Smooth muscle cell (in vitro differentiated cells): ENCODE data around the gene PSMD5. TPM values are rescaled to one million over a fixed set of nuclear protein-coding genes. Genes with fewer than 3 reads are reported as not detected.

Source experiments
- DNase-seq: peaks from one replicate; lab custom pipeline; 2025; ENCODE audit not compliant: unreplicated experiment; lab: John Stamatoyannopoulos, UW
- H2AFZ ChIP-seq: fragments of 200-600 bp; sonication (generic); 2 replicates; pipeline ENCODE4 v1.6.0; 2016; ENCODE audit warnings: antibody characterized with exemption, low read depth, mild to moderate bottlenecking
- H3F3A ChIP-seq: fragments of 200-600 bp; sonication (generic); 2 replicates; pipeline ENCODE4 v1.6.0; 2017; ENCODE audit warnings: antibody characterized with exemption, low read depth
- H3K27ac ChIP-seq: fragments of 200-600 bp; sonication (generic); 2 replicates; pipeline ENCODE4 v1.5.1; 2016; ENCODE audit warnings: low read depth, mild to moderate bottlenecking
- H3K27me3 ChIP-seq: fragments of 200-600 bp; sonication (generic); 2 replicates; pipeline ENCODE4 v1.6.1; 2016; ENCODE audit warnings: low read depth, mild to moderate bottlenecking
- H3K36me3 ChIP-seq: fragments of 200-600 bp; sonication (generic); 2 replicates; pipeline ENCODE4 v1.5.1; 2016; ENCODE audit warnings: low read depth
- H3K4me1 ChIP-seq: fragments of 200-600 bp; sonication (generic); 2 replicates; pipeline ENCODE4 v1.5.1; 2016; ENCODE audit warnings: low read depth
- H3K4me2 ChIP-seq: fragments of 200-600 bp; sonication (generic); 2 replicates; pipeline ENCODE4 v1.6.0; 2016; ENCODE audit warnings: mild to moderate bottlenecking
- H3K4me3 ChIP-seq: fragments of 200-600 bp; sonication (generic); 2 replicates; pipeline ENCODE4 v1.5.1; 2016; ENCODE audit warnings: mild to moderate bottlenecking
- H3K79me2 ChIP-seq: fragments of 200-600 bp; sonication (generic); 2 replicates; pipeline ENCODE4 v1.6.0; 2016; ENCODE audit warnings: low read depth, mild to moderate bottlenecking
- H3K9ac ChIP-seq: fragments of 200-600 bp; sonication (generic); 2 replicates; pipeline ENCODE4 v1.6.0; 2016; ENCODE audit warnings: low read depth
- H3K9me3 ChIP-seq: fragments of 200-600 bp; sonication (generic); replicated peaks from 2 replicates; pipeline ENCODE4 v1.5.1; 2016; ENCODE audit warnings: low read depth
- H4K20me1 ChIP-seq: fragments of 200-600 bp; sonication (generic); 2 replicates; pipeline ENCODE4 v1.6.0; 2016; ENCODE audit warnings: low read depth
- WGBS: methylation state at CpG from one replicate; pipeline ENCODE4 v1.1.7; 2016; ENCODE audit warnings: low lambda C conversion rate; 5-methylcytosine and 5-hydroxymethylcytosine counted together
- polyA plus RNA-seq: library from polyadenylated mRNA; unstranded; fragments of >200 nt; fragmentation: Nextera tagmentation; extraction: Ambion mirVana; gene quantifications from 2 replicates; pipeline ENCODE4 v1.2.1, GENCODE V29; 2016
- total RNA-seq: library from RNA; depleted of rRNA; stranded (reverse); fragments of >200 nt; gene quantifications from 2 replicates; pipeline ENCODE4 v1.2.3, GENCODE V29; 2014
- TF ChIP-seq, protein P1 (sequence below): fragments of 200-600 bp; sonication (generic); IDR thresholded peaks from 2 replicates; pipeline ENCODE4 v1.5.1; 2017; ENCODE audit warnings: borderline replicate concordance, mild to moderate bottlenecking, antibody characterized with exemption; ENCODE audit not compliant: insufficient read depth, poor library complexity, severe bottlenecking

The PSMD5 gene
- total and polyA plus RNA-seq, 2 experiments from 2014 or later: 14.4 to 18.6 TPM

- peaks cover 26% of the 10 kb centered on the region for H3F3A ChIP-seq
- H3K9me3 ChIP-seq: no peaks in the 10 kb centered on the region
- TF ChIP-seq, protein P1, sequence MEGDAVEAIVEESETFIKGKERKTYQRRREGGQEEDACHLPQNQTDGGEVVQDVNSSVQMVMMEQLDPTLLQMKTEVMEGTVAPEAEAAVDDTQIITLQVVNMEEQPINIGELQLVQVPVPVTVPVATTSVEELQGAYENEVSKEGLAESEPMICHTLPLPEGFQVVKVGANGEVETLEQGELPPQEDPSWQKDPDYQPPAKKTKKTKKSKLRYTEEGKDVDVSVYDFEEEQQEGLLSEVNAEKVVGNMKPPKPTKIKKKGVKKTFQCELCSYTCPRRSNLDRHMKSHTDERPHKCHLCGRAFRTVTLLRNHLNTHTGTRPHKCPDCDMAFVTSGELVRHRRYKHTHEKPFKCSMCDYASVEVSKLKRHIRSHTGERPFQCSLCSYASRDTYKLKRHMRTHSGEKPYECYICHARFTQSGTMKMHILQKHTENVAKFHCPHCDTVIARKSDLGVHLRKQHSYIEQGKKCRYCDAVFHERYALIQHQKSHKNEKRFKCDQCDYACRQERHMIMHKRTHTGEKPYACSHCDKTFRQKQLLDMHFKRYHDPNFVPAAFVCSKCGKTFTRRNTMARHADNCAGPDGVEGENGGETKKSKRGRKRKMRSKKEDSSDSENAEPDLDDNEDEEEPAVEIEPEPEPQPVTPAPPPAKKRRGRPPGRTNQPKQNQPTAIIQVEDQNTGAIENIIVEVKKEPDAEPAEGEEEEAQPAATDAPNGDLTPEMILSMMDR: no peak
- no peaks in the 10 kb centered on the region for H3K79me2 ChIP-seq
- H3K27me3 ChIP-seq: no peaks in the 10 kb centered on the region
- H3K9ac ChIP-seq: no peak overlapping the region
- H3K4me2 ChIP-seq: peak overlapping the region; percentile 63
- no peaks in the 10 kb centered on the region for H4K20me1 ChIP-seq
- no peak for DNase-seq
- peaks cover 21% of the 10 kb centered on the region for H3K4me1 ChIP-seq
- no peak overlapping the region for H2AFZ ChIP-seq
- H3K36me3 ChIP-seq: no peaks in the 10 kb centered on the region
- no peak overlapping the region for H3K4me3 ChIP-seq
- 50% methylated on average over 8 of the region's 8 CpGs for WGBS
- peak overlapping the region; percentile 65 for H3K27ac ChIP-seq
Measured at GRCh38 chr9:120886490-120886967, 43.8 kb upstream of the PSMD5 start.

GRCh38 chr9:120885958-120886357 is 43.2 kb upstream of the PSMD5 start:
- H3K36me3 ChIP-seq: no peaks in the 10 kb centered on the region
- H3K9ac ChIP-seq: no peak overlapping the region
- no peaks in the 10 kb centered on the region for H3K79me2 ChIP-seq
- H3K4me1 ChIP-seq: peaks cover 21% of the 10 kb centered on the region
- no peak overlapping the region for H2AFZ ChIP-seq
- DNase-seq: no peak
- peak overlapping the region; percentile 63 for H3K4me2 ChIP-seq
- H3K27ac ChIP-seq: peak overlapping the region; percentile 65
- no peaks in the 10 kb centered on the region for H3K27me3 ChIP-seq
- H3F3A ChIP-seq: peaks cover 26% of the 10 kb centered on the region
- 24% methylated on average over 5 of the region's 5 CpGs for WGBS
- H4K20me1 ChIP-seq: no peaks in the 10 kb centered on the region
- TF ChIP-seq, protein P1: no peak
- H3K4me3 ChIP-seq: no peak overlapping the region
- no peaks in the 10 kb centered on the region for H3K9me3 ChIP-seq

GRCh38 chr9:120885457-120885856 is 42.7 kb upstream of the PSMD5 start:
- H4K20me1 ChIP-seq: no peaks in the 10 kb centered on the region
- no peak overlapping the region for H3K9ac ChIP-seq
- peak overlapping the region; percentile 65 for H3K27ac ChIP-seq
- H3K27me3 ChIP-seq: no peaks in the 10 kb centered on the region
- H2AFZ ChIP-seq: no peak overlapping the region
- H3K79me2 ChIP-seq: no peaks in the 10 kb centered on the region
- H3F3A ChIP-seq: peaks cover 26% of the 10 kb centered on the region
- 34% methylated on average over 3 of the region's 3 CpGs for WGBS
- H3K36me3 ChIP-seq: no peaks in the 10 kb centered on the region
- H3K9me3 ChIP-seq: no peaks in the 10 kb centered on the region
- TF ChIP-seq, protein P1: no peak
- no peak for DNase-seq
- no peak overlapping the region for H3K4me3 ChIP-seq
- peak overlapping the region; percentile 63 for H3K4me2 ChIP-seq
- H3K4me1 ChIP-seq: peaks cover 20% of the 10 kb centered on the region

DNA sequence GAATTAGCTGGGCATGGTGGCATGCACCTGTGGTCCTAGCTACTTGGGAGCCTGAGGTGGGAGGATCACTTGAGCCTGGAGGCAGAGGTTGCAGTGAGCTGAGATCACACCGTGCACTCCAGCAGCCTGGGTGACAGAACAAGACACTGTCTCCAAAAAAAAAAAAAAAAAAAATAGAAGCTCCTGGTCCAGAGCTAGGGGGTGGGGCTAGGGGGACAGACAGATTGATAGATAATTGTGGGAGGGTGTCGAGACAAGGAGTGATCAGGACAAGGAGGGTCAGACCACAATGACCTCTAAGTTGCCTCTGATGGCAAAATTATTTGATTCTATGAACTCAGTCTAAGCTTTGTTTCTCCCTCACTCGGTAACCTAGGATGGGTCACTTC is 40.9 kb upstream of the PSMD5 start:
- no peak overlapping the region for H2AFZ ChIP-seq
- 83% methylated on average over 3 of the region's 3 CpGs for WGBS
- TF ChIP-seq, protein P1: no peak

More for the DNA sequence above, 40.9 kb upstream of the PSMD5 start:
- DNase-seq: no peak
- no peaks in the 10 kb centered on the region for H3K79me2 ChIP-seq
- H3K27ac ChIP-seq: no peak overlapping the region
- no peak overlapping the region for H3K9ac ChIP-seq
- no peaks in the 10 kb centered on the region for H3K27me3 ChIP-seq
- peaks cover 11% of the 10 kb centered on the region for H3K4me1 ChIP-seq
- H3F3A ChIP-seq: peaks cover 15% of the 10 kb centered on the region
- no peaks in the 10 kb centered on the region for H3K36me3 ChIP-seq
- H3K4me3 ChIP-seq: no peak overlapping the region
- no peak overlapping the region for H3K4me2 ChIP-seq
- H3K9me3 ChIP-seq: no peaks in the 10 kb centered on the region
- H4K20me1 ChIP-seq: no peaks in the 10 kb centered on the region
